ENCODE results near the gene SLC12A1. TPM values are rescaled to one million over a fixed set of nuclear protein-coding genes. Genes with fewer than 3 reads are reported as not detected.

Gene SLC12A1
- polyA plus RNA-seq (2013, experiment 1 of 4), result 0.20 TPM
- 0.07 TPM for polyA plus RNA-seq (2013, experiment 2 of 4)
- polyA plus RNA-seq (2013, experiment 3 of 4), result 0.05 TPM
- not detected for polyA plus RNA-seq (2013, experiment 4 of 4)

- H3K4me1 ChIP-seq (ENCODE audit: control insufficient read depth, insufficient read depth, low read length), result no peaks in the 10 kb centered on the region
- no peaks in the 10 kb centered on the region for H3K36me3 ChIP-seq (ENCODE audit: control insufficient read depth, insufficient read depth, low read length)
- WGBS, 2 experiments, result 96 to 100% methylated on average over 1 of the region's 1 CpG
- H3K4me3 ChIP-seq (ENCODE audit: insufficient read depth, low read depth, low read length), result no peak within 1 kb of the TSS
- H3K9me3 ChIP-seq (ENCODE audit: control insufficient read depth, low read length), result no peaks in the 10 kb centered on the region
- no peaks in the 10 kb centered on the region for H3K27me3 ChIP-seq (ENCODE audit: control insufficient read depth, insufficient read depth, low read length, poor library complexity, severe bottlenecking)
- no peak within 1 kb of the TSS for H3K27ac ChIP-seq (ENCODE audit: insufficient read depth, low read depth, low read length, poor library complexity, severe bottlenecking)
Observed at GRCh38 chr15:48205981-48206380, at the start of gene SLC12A1. TSS of gene SLC12A1 (plus strand) at chr15:48206302. CDS start at chr15:48207720, 1,418 bp downstream.

- H3K4me1 ChIP-seq (ENCODE audit: control insufficient read depth, insufficient read depth, low read length), result no peaks in the 10 kb centered on the region
- WGBS, 2 experiments, result 63% methylated on average over 3 of the region's 3 CpGs
- H3K27me3 ChIP-seq (ENCODE audit: control insufficient read depth, insufficient read depth, low read length, poor library complexity, severe bottlenecking), result no peaks in the 10 kb centered on the region
- H3K27ac ChIP-seq (ENCODE audit: insufficient read depth, low read depth, low read length, poor library complexity, severe bottlenecking), result no peak overlapping the region
- peaks cover 5% of the 10 kb centered on the region for H3K36me3 ChIP-seq (ENCODE audit: control insufficient read depth, insufficient read depth, low read length)
- H3K4me3 ChIP-seq (ENCODE audit: insufficient read depth, low read depth, low read length), result no peak overlapping the region
- H3K9me3 ChIP-seq (ENCODE audit: control insufficient read depth, low read length), result no peaks in the 10 kb centered on the region
Observed at GRCh38 chr15:48168616-48169015, 37.5 kb upstream of the SLC12A1 start.

GRCh38 chr15:48170981-48171380 lies 35.1 kb upstream of the SLC12A1 start:
- 83 to 100% methylated on average over 1 of the region's 1 CpG for WGBS, 2 experiments
- no peak overlapping the region for H3K27ac ChIP-seq (ENCODE audit: insufficient read depth, low read depth, low read length, poor library complexity, severe bottlenecking)
- H3K36me3 ChIP-seq (ENCODE audit: control insufficient read depth, insufficient read depth, low read length), result no peaks in the 10 kb centered on the region
- no peaks in the 10 kb centered on the region for H3K27me3 ChIP-seq (ENCODE audit: control insufficient read depth, insufficient read depth, low read length, poor library complexity, severe bottlenecking)
- H3K9me3 ChIP-seq (ENCODE audit: control insufficient read depth, low read length), result no peaks in the 10 kb centered on the region
- H3K4me3 ChIP-seq (ENCODE audit: insufficient read depth, low read depth, low read length), result no peak overlapping the region
- H3K4me1 ChIP-seq (ENCODE audit: control insufficient read depth, insufficient read depth, low read length), result peaks cover 2% of the 10 kb centered on the region

GRCh38 chr15:48175126-48175525 lies 31.0 kb upstream of the SLC12A1 start:
- Histone ChIP-seq H3K4me3 (ENCODE audit: insufficient read depth, low read depth, low read length) (no peak overlapping the region), H3K36me3 (ENCODE audit: control insufficient read depth, insufficient read depth, low read length) (no peaks in the 10 kb centered on the region), H3K27ac (ENCODE audit: insufficient read depth, low read depth, low read length, poor library complexity, severe bottlenecking) (no peak overlapping the region), H3K27me3 (ENCODE audit: control insufficient read depth, insufficient read depth, low read length, poor library complexity, severe bottlenecking) (no peaks in the 10 kb centered on the region), H3K9me3 (ENCODE audit: control insufficient read depth, low read length) (no peaks in the 10 kb centered on the region), H3K4me1 (ENCODE audit: control insufficient read depth, insufficient read depth, low read length) (peaks cover 12% of the 10 kb centered on the region)
- 93 to 100% methylated on average over 3 of the region's 3 CpGs for WGBS, 2 experiments

GRCh38 chr15:48176112-48176511 lies 30.0 kb upstream of the SLC12A1 start:
- Histone ChIP-seq H3K4me1 (ENCODE audit: control insufficient read depth, insufficient read depth, low read length) (peaks cover 12% of the 10 kb centered on the region), H3K27me3 (ENCODE audit: control insufficient read depth, insufficient read depth, low read length, poor library complexity, severe bottlenecking) (no peaks in the 10 kb centered on the region), H3K36me3 (ENCODE audit: control insufficient read depth, insufficient read depth, low read length) (no peaks in the 10 kb centered on the region), H3K9me3 (ENCODE audit: control insufficient read depth, low read length) (no peaks in the 10 kb centered on the region), H3K4me3 (ENCODE audit: insufficient read depth, low read depth, low read length) (peak overlapping the region; percentile 57), H3K27ac (ENCODE audit: insufficient read depth, low read depth, low read length, poor library complexity, severe bottlenecking) (no peak overlapping the region)
- 93% methylated on average over 3 of the region's 4 CpGs; no CpG with 5 or more reads in 1 of the 2 experiments for WGBS, 2 experiments

- H3K9me3 ChIP-seq (ENCODE audit: control insufficient read depth, low read length), result no peaks in the 10 kb centered on the region
- H3K36me3 ChIP-seq (ENCODE audit: control insufficient read depth, insufficient read depth, low read length), result no peaks in the 10 kb centered on the region
- peak overlapping the region; percentile 57 for H3K4me3 ChIP-seq (ENCODE audit: insufficient read depth, low read depth, low read length)
- no peak overlapping the region for H3K27ac ChIP-seq (ENCODE audit: insufficient read depth, low read depth, low read length, poor library complexity, severe bottlenecking)
- H3K4me1 ChIP-seq (ENCODE audit: control insufficient read depth, insufficient read depth, low read length), result peaks cover 12% of the 10 kb centered on the region
- 36 to 48% methylated on average over 1 to 2 of the region's 2 CpGs for WGBS, 2 experiments
- no peaks in the 10 kb centered on the region for H3K27me3 ChIP-seq (ENCODE audit: control insufficient read depth, insufficient read depth, low read length, poor library complexity, severe bottlenecking)
Observed at GRCh38 chr15:48176957-48177356, 29.1 kb upstream of the SLC12A1 start.

GRCh38 chr15:48177383-48177765 lies 28.7 kb upstream of the SLC12A1 start:
- 2 to 5% methylated on average over 10 of the region's 10 CpGs for WGBS, 2 experiments
- H3K4me3 ChIP-seq (ENCODE audit: insufficient read depth, low read depth, low read length), result peak overlapping the region; percentile 57
- H3K27ac ChIP-seq (ENCODE audit: insufficient read depth, low read depth, low read length, poor library complexity, severe bottlenecking), result peak overlapping the region; percentile 82
- no peaks in the 10 kb centered on the region for H3K9me3 ChIP-seq (ENCODE audit: control insufficient read depth, low read length)
- H3K27me3 ChIP-seq (ENCODE audit: control insufficient read depth, insufficient read depth, low read length, poor library complexity, severe bottlenecking), result no peaks in the 10 kb centered on the region
- H3K36me3 ChIP-seq (ENCODE audit: control insufficient read depth, insufficient read depth, low read length), result no peaks in the 10 kb centered on the region
- peaks cover 12% of the 10 kb centered on the region for H3K4me1 ChIP-seq (ENCODE audit: control insufficient read depth, insufficient read depth, low read length)

- Histone ChIP-seq H3K27me3 (ENCODE audit: control insufficient read depth, insufficient read depth, low read length, poor library complexity, severe bottlenecking) (no peaks in the 10 kb centered on the region), H3K4me1 (ENCODE audit: control insufficient read depth, insufficient read depth, low read length) (peaks cover 12% of the 10 kb centered on the region), H3K27ac (ENCODE audit: insufficient read depth, low read depth, low read length, poor library complexity, severe bottlenecking) (peak within 1 kb of the TSS; percentile 82), H3K36me3 (ENCODE audit: control insufficient read depth, insufficient read depth, low read length) (no peaks in the 10 kb centered on the region), H3K9me3 (ENCODE audit: control insufficient read depth, low read length) (no peaks in the 10 kb centered on the region), H3K4me3 (ENCODE audit: insufficient read depth, low read depth, low read length) (peak within 1 kb of the TSS; percentile 57)
- 1% methylated on average over 71 of the region's 71 CpGs for WGBS, 2 experiments
Observed at GRCh38 chr15:48177766-48178647, 28.1 kb upstream of the SLC12A1 start, which contains the start of gene MYEF2. TSS of gene MYEF2 (minus strand) at chr15:48178295. CDS start at chr15:48178237, 58 bp downstream.

- H3K9me3 ChIP-seq (ENCODE audit: control insufficient read depth, low read length), result no peaks in the 10 kb centered on the region
- no peaks in the 10 kb centered on the region for H3K27me3 ChIP-seq (ENCODE audit: control insufficient read depth, insufficient read depth, low read length, poor library complexity, severe bottlenecking)
- 71 to 80% methylated on average over 1 of the region's 1 CpG for WGBS, 2 experiments
- H3K4me3 ChIP-seq (ENCODE audit: insufficient read depth, low read depth, low read length), result peak overlapping the region; percentile 57
- no peak overlapping the region for H3K27ac ChIP-seq (ENCODE audit: insufficient read depth, low read depth, low read length, poor library complexity, severe bottlenecking)
- no peaks in the 10 kb centered on the region for H3K36me3 ChIP-seq (ENCODE audit: control insufficient read depth, insufficient read depth, low read length)
- H3K4me1 ChIP-seq (ENCODE audit: control insufficient read depth, insufficient read depth, low read length), result peaks cover 12% of the 10 kb centered on the region
Observed at GRCh38 chr15:48178648-48178931, 27.5 kb upstream of the SLC12A1 start.

GRCh38 chr15:48182749-48183148 lies 23.4 kb upstream of the SLC12A1 start:
- no peaks in the 10 kb centered on the region for H3K9me3 ChIP-seq (ENCODE audit: control insufficient read depth, low read length)
- 91 to 97% methylated on average over 2 of the region's 2 CpGs for WGBS, 2 experiments
- no peak overlapping the region for H3K27ac ChIP-seq (ENCODE audit: insufficient read depth, low read depth, low read length, poor library complexity, severe bottlenecking)
- H3K4me1 ChIP-seq (ENCODE audit: control insufficient read depth, insufficient read depth, low read length), result no peaks in the 10 kb centered on the region
- no peaks in the 10 kb centered on the region for H3K27me3 ChIP-seq (ENCODE audit: control insufficient read depth, insufficient read depth, low read length, poor library complexity, severe bottlenecking)
- no peaks in the 10 kb centered on the region for H3K36me3 ChIP-seq (ENCODE audit: control insufficient read depth, insufficient read depth, low read length)
- no peak overlapping the region for H3K4me3 ChIP-seq (ENCODE audit: insufficient read depth, low read depth, low read length)

Measured in ectodermal cell (in vitro differentiated cells).